ENCODE measurements around the gene TMEM38A. TPM values are rescaled to one million over a fixed set of nuclear protein-coding genes. Genes with fewer than 3 reads are reported as not detected.

The TMEM38A gene
- total RNA-seq, 1 donor from 2014 or later: 3.5 TPM

DNA sequence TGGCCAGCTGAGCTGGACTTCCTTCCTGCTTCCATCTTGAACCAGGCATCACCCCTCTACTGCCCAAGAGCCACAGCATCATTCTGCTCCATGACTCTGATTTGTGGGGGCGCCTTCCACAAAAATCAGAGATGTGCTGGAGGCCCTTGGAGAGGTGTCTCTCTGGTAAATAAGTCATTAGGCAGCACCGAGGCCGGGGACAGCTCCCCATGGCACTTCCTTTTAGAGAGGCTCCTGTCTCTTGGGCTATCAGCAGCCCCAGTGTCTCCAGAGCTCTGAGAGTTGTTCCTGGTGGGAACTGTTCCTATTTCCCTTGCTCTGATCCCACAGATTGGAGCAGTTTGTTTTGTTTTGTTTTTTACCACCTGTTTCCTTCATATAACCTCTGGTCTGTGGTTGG is 78.6 kb downstream of the TMEM38A start:
- H3K4me3 ChIP-seq (ENCODE audit: low read depth, low read length): no peak overlapping the region
- no peak for TF ChIP-seq CTCF (conservative IDR thresholded peaks at IDR 0.05; ENCODE audit: low read depth, low read length)
- no peak for DNase-seq (ENCODE audit: low read depth)

Other genes with a start within 250 kb of the TMEM38A start
- gene EPS15L1, start 189.2 kb upstream of the TMEM38A start, total RNA-seq: 5.8 and 10.1 TPM in 2 replicates
- not detected in 2 replicates for gene CALR3, start 165.0 kb upstream of the TMEM38A start, total RNA-seq
- gene C19orf44, start 164.7 kb upstream of the TMEM38A start, total RNA-seq: 4.6 TPM in 2 replicates
- 9.5 and 11.2 TPM in 2 replicates for gene CHERP, start 118.7 kb upstream of the TMEM38A start, total RNA-seq
- gene SLC35E1, start 88.7 kb upstream of the TMEM38A start, total RNA-seq: 26.9 and 33.0 TPM in 2 replicates
- 7.3 and 8.9 TPM in 2 replicates for gene MED26, start 32.9 kb upstream of the TMEM38A start, total RNA-seq
- 96.2 and 131 TPM in 2 replicates for gene SMIM7, start 995 bp upstream of the TMEM38A start, total RNA-seq
- not detected in 2 replicates for gene NWD1, start 58.7 kb downstream of the TMEM38A start, total RNA-seq
- gene SIN3B, start 168.3 kb downstream of the TMEM38A start, total RNA-seq: 20.4 and 24.8 TPM in 2 replicates
- gene F2RL3, start 227.9 kb downstream of the TMEM38A start, total RNA-seq: not detected in 2 replicates